AG09309 (cell line): ENCODE data around the gene HAUS5.
"Not testable (repeated sequence)": the region's sequence is repeated elsewhere in the genome, so short reads cannot be mapped to it uniquely, and the experiment has no call there.

Experiments used
- DNase-seq: peaks from one replicate; pipeline ENCODE4 v3.0.0-alpha.2; 2010; ENCODE audit warnings: low read depth
- H3K4me3 ChIP-seq: 2 replicates; pipeline ENCODE4 v1.5.1; 2011; ENCODE audit warnings: mild to moderate bottlenecking, low read depth, low read length, moderate library complexity; ENCODE audit not compliant: control insufficient read depth
- CTCF ChIP-seq: IDR thresholded peaks from 2 replicates; pipeline ENCODE4 v1.5.1; 2011; ENCODE audit warnings: mild to moderate bottlenecking, low read depth, low read length, inconsistent platforms; ENCODE audit not compliant: insufficient read depth, control insufficient read depth; ENCODE audit errors: missing control alignments

The HAUS5 gene

GRCh38 chr19:35645680-35646511 lies 33.4 kb downstream of the HAUS5 start:
- TF ChIP-seq CTCF = no peak
- DNase-seq = no peak
- no peak overlapping the region for H3K4me3 ChIP-seq

- TF ChIP-seq CTCF = no peak
- H3K4me3 ChIP-seq = peak within 1 kb of the TSS; percentile 58
- DNase-seq = peak; percentile 87
Measured at GRCh38 chr19:35648017-35648961, 35.8 kb downstream of the HAUS5 start, which contains the start of gene COX6B1. Gene COX6B1 (plus strand): TSS chr19:35648323. CDS start chr19:35651244, 2,921 bp downstream.

- no peak for TF ChIP-seq CTCF
- no peak for DNase-seq
Measured at GRCh38 chr19:35650581-35650980, 38.0 kb downstream of the HAUS5 start.

GRCh38 chr19:35654828-35655227 lies 42.3 kb downstream of the HAUS5 start:
- H3K4me3 ChIP-seq, DNase-seq: not testable (repeated sequence)

More at GRCh38 chr19:35650581-35650980, 38.0 kb downstream of the HAUS5 start:
- H3K4me3 ChIP-seq = no peak overlapping the region

GRCh38 chr19:35655600-35655999 lies 43.1 kb downstream of the HAUS5 start:
- no peak for DNase-seq
- H3K4me3 ChIP-seq = no peak overlapping the region
- TF ChIP-seq CTCF = no peak

GRCh38 chr19:35656700-35657099 lies 44.2 kb downstream of the HAUS5 start:
- TF ChIP-seq CTCF = no peak
- no peak overlapping the region for H3K4me3 ChIP-seq
- no peak for DNase-seq
